Activated T-helper 2 cell treated with anti-CD3 and anti-CD28 coated beads, Interferon-gamma antibody, Interleukin-2, Interleukin-4, amounts not matched to agents 10 μg/mL and 5 μg/mL and 100 μg/mL, durations not matched to agents 14 hours and 24 hours and 36 hours (primary cell): Measurements from ENCODE around the gene SERPINB2. TPM values are rescaled to one million over a fixed set of nuclear protein-coding genes. Genes with fewer than 3 reads are reported as not detected.

Experiments used
- DNase-seq: peaks from one replicate; pipeline ENCODE4 v3.0.0; 2021; ENCODE audit warnings: low spot score
- H3K27ac Mint-ChIP-seq: one replicate; pipeline ENCODE4 v1.8.0; 2021; ENCODE audit warnings: mixed read lengths
- H3K27me3 Mint-ChIP-seq: one replicate; pipeline ENCODE4 v1.8.0; 2021; ENCODE audit warnings: low read depth, mixed read lengths
- H3K36me3 Mint-ChIP-seq: one replicate; pipeline ENCODE4 v1.8.0; 2021; ENCODE audit warnings: low read depth, mixed read lengths
- H3K4me1 Mint-ChIP-seq: one replicate; pipeline ENCODE4 v1.8.0; 2021; ENCODE audit warnings: low read depth, mixed read lengths
- H3K4me3 Mint-ChIP-seq: one replicate; pipeline ENCODE4 v1.8.0; 2021; ENCODE audit warnings: low read depth, mild to moderate bottlenecking, moderate library complexity, mixed read lengths
- H3K9me3 Mint-ChIP-seq: one replicate; pipeline ENCODE4 v1.8.0; 2021; ENCODE audit warnings: mixed read lengths
- intact Hi-C: fragments of 100-400 bp; cut with micrococcal nuclease; formaldehyde crosslinking; loops from one replicate; pipeline ENCODE4 v1.15.1; 2023
- total RNA-seq: library from RNA; stranded (reverse); gene quantifications from 2 replicates; pipeline ENCODE4 v1.2.3, GENCODE V29; 2022

The SERPINB2 gene
- total RNA-seq, 1 donor from 2014 or later, result not detected

DNA sequence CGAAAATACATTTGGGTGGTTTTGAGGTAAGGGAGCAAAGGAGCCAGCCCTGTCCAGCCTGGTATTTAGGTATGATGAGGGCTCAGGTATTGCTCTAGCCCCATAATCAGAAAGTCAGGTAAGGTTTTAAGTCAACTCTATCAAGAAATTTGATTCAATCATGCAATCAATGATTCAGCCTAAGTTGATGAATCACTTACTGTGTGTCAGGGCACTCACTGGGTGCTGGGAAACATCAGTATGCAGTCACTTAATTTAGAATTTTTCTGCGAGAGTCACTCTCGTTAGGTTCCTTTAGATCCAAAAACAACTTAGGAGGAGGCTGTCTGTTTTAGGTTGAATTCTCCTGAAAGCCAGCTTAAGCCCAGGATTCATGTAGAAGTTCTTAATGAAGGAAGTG is 17.7 kb upstream of the SERPINB2 start:
- H3K9me3 Mint-ChIP-seq, result no peaks in the 10 kb centered on the region
- no peak overlapping the region for H3K27ac Mint-ChIP-seq
- intact Hi-C loops, result no loop called here
- DNase-seq, result no peak
- no peak overlapping the region for H3K4me3 Mint-ChIP-seq
- H3K4me1 Mint-ChIP-seq, result no peaks in the 10 kb centered on the region
- H3K36me3 Mint-ChIP-seq, result no peaks in the 10 kb centered on the region
- H3K27me3 Mint-ChIP-seq, result peaks cover 2% of the 10 kb centered on the region

DNA sequence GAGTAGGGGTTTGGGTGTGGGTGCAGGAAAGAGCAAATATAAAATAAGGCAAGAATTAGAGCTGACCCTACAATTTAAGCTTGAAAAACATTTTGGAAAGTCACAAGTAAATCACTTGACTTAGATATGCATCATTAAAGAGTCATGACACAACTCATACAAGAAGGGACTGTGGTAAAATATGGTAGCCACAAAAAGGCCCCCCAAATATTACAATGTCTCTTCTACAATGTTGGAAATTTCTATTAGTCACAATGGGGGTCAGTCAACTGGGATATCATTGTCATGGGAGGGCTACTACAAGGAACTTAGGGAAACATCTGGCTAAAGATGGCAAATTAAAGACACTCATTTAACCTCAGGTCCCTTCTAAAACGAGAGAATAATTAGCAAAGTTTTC is 15.7 kb upstream of the SERPINB2 start:
- Mint-ChIP-seq H3K9me3 (no peaks in the 10 kb centered on the region), H3K36me3 (no peaks in the 10 kb centered on the region), H3K27ac (no peak overlapping the region), H3K4me3 (no peak overlapping the region), H3K27me3 (peaks cover 3% of the 10 kb centered on the region), H3K4me1 (no peaks in the 10 kb centered on the region)
- intact Hi-C loops, result no loop called here
- no peak for DNase-seq

DNA sequence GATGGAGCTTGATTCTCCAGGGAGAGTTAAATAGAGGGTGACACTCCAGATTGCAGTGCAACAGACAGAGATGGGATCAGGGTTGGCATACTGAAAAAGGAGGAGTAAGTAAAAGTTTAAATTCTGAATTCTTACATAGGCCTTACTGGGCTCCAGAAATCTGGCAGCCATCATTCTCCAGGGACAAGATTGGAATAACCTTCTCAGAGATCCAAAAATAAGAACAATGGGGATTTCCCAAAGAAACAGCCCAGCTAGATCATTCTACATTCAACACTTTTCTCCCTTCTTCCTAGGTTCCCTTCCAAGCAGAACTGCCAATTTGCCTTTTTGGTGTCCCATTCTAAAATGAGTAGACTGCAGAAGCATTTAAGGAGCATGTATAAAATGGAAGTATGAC is 14.9 kb upstream of the SERPINB2 start:
- Mint-ChIP-seq H3K36me3 (no peaks in the 10 kb centered on the region), H3K27me3 (peaks cover 3% of the 10 kb centered on the region), H3K4me1 (no peaks in the 10 kb centered on the region), H3K27ac (no peak overlapping the region), H3K9me3 (no peaks in the 10 kb centered on the region), H3K4me3 (no peak overlapping the region)
- DNase-seq, result no peak
- intact Hi-C loops, result no loop called here

DNA sequence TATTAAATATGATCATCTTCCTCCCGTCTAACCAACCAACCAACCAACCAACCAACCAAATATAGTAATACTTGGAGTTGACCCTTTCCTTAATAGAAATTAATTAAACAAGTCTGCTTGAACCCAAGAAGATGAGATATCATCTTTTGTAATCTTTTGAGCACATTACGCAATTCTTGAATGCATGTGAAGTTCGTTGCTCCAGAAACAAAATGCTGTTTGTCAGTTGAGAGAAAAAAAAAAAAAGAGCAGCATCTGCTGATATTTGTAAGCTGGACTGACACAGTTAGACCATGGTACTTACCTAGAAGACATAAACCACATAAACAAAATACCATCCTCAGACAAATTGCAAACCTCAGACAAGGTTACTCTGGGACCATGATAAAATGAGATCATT is 9.2 kb upstream of the SERPINB2 start:
- intact Hi-C loops, result no loop called here
- no peak overlapping the region for H3K4me3 Mint-ChIP-seq

DNA sequence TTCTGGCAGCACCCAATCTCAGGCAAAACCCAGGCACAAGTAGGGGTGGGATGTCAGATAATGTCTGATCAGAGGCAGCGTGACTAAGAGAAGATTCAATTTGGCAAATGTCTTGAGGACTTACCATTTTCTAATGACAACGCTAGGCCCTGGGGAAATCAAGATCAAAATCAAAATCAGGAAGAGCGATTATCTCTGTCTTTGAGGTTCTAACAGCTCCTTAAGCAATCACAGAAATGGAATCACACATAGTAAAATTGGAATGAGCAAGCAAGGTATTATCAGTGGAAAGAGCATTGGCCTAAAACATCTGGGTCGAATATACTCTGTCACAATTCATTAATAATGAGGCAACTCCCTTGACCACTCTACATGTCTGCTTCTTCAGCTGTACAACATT is 8.6 kb upstream of the SERPINB2 start:
- intact Hi-C loops, result no loop called here
- Mint-ChIP-seq H3K9me3 (no peaks in the 10 kb centered on the region), H3K4me3 (no peak overlapping the region), H3K27ac (no peak overlapping the region), H3K4me1 (peaks cover 10% of the 10 kb centered on the region), H3K27me3 (peaks cover 2% of the 10 kb centered on the region), H3K36me3 (no peaks in the 10 kb centered on the region)
- DNase-seq, result no peak

More for the DNA sequence above, 9.2 kb upstream of the SERPINB2 start:
- peaks cover 10% of the 10 kb centered on the region for H3K4me1 Mint-ChIP-seq
- H3K9me3 Mint-ChIP-seq, result no peaks in the 10 kb centered on the region
- peaks cover 3% of the 10 kb centered on the region for H3K27me3 Mint-ChIP-seq
- no peaks in the 10 kb centered on the region for H3K36me3 Mint-ChIP-seq
- no peak overlapping the region for H3K27ac Mint-ChIP-seq
- DNase-seq, result no peak

DNA sequence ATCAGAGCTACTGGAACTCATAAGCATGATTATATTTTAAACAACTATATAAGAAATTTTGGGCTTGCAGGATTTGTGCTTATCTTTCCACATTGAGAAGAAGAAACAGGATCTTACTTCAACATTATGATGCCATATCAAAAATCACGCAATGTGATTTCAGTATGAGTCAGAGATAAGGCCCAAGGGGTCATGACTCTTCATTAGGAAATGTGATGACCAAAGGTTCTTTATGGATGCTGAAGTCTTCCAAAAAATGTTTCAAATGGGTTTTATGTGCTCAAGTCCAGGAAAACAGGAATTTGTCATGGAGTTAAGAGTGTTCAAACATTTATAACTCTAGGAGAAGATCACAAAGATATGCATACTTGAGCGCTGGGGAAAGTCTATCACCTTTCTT is 7.8 kb upstream of the SERPINB2 start:
- Mint-ChIP-seq H3K27me3 (peaks cover 3% of the 10 kb centered on the region), H3K27ac (no peak overlapping the region), H3K4me1 (peaks cover 10% of the 10 kb centered on the region), H3K4me3 (no peak overlapping the region), H3K36me3 (no peaks in the 10 kb centered on the region), H3K9me3 (no peaks in the 10 kb centered on the region)
- no peak for DNase-seq
- intact Hi-C loops, result no loop called here

DNA sequence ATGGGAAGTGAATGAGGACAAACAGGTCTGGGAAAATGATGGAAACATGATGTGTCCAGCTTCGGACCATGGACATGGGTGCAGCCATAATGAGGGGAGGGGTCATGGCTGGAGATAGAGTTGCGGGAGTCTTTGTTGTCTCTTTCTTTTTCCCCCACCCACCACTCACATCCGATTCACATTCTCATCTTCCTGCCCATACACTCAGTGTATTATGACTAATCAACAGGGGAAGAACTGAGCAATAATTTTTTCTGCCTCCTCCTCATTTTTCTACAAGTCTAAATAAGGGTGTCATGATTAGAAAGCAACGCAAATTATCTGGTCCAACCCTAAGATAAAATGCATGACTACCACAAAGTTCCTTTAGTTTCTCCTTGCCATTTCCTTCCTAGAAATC is 5.7 kb upstream of the SERPINB2 start:
- no peaks in the 10 kb centered on the region for H3K9me3 Mint-ChIP-seq
- no peaks in the 10 kb centered on the region for H3K36me3 Mint-ChIP-seq
- H3K27ac Mint-ChIP-seq, result no peak overlapping the region
- H3K27me3 Mint-ChIP-seq, result peaks cover 4% of the 10 kb centered on the region
- H3K4me1 Mint-ChIP-seq, result peaks cover 10% of the 10 kb centered on the region
- no peak overlapping the region for H3K4me3 Mint-ChIP-seq
- intact Hi-C loops, result loop anchor here (1.0 to 2.0 kb wide), 2 partner anchors 49 to 69 kb away; no protein-coding TSS in a partner anchor
- DNase-seq, result no peak

DNA sequence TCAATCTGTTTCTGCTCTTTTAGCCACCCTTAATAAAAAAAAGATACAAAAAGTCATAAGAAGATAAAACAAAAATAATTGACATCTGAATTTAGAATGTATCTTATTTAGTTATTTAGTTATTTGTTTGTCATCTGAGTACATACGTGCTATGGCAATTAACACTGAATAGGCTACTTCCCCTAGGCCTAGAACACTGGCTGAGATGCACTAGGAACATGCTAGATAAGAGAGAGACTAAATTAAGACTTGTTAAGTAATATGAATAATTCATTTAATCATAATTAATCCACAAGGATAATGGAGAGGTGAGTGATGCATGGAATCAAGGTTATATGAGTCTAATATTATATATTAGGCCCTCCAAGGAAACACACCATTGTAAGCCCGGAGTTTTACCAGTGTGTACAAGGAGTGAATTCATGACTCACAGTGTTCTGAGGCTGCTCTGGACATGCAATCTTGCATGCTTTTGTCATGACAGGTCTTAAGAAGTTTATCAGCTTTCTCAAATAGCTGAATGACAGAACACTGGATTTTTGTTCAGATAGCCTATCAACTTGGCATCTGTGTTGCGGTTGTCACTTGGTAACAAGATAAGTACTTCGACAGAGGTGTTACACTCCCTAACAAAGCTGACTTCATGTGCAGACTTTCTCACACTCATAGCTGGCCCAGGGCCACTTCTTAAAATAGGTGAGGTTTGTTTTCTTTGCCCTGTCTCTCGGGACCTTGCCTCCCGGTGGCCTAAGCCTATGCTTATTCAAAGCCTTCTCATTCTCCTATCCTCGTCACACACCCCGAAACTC is 5.0 kb upstream of the SERPINB2 start:
- H3K36me3 Mint-ChIP-seq, result no peaks in the 10 kb centered on the region

DNA sequence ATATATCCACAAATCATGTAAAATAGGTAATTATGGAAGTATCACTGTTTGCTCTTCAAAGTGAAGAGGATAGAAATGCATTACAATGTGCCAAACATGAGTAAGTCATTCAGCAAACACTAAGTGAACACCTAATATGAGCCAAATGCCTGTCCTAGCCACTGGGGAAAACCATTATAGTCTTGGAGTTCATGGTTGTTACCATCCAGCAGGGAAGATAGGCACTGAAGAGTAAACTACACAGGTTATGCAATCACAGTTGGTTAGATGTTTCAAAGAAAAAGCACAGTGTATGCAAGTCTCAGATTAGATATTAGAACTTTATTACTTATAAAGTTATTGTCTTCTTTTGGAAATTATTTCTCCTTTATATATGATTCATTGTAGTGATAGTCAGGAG is 3.9 kb upstream of the SERPINB2 start:
- no peaks in the 10 kb centered on the region for H3K36me3 Mint-ChIP-seq
- no peak for DNase-seq
- no peak overlapping the region for H3K4me3 Mint-ChIP-seq
- peaks cover 8% of the 10 kb centered on the region for H3K27me3 Mint-ChIP-seq
- H3K27ac Mint-ChIP-seq, result no peak overlapping the region
- no peaks in the 10 kb centered on the region for H3K9me3 Mint-ChIP-seq
- intact Hi-C loops, result loop anchor here (2.0 kb wide), 1 partner anchor 51 kb away; no protein-coding TSS in a partner anchor
- peaks cover 14% of the 10 kb centered on the region for H3K4me1 Mint-ChIP-seq

More for the DNA sequence above, 5.0 kb upstream of the SERPINB2 start:
- Mint-ChIP-seq H3K9me3 (no peaks in the 10 kb centered on the region), H3K4me3 (no peak overlapping the region), H3K4me1 (peaks cover 13% of the 10 kb centered on the region), H3K27me3 (peaks cover 6% of the 10 kb centered on the region), H3K27ac (no peak overlapping the region)
- intact Hi-C loops, result loop anchor here (1.0 to 2.0 kb wide), 2 partner anchors 50 to 69 kb away; no protein-coding TSS in a partner anchor
- DNase-seq, result no peak

DNA sequence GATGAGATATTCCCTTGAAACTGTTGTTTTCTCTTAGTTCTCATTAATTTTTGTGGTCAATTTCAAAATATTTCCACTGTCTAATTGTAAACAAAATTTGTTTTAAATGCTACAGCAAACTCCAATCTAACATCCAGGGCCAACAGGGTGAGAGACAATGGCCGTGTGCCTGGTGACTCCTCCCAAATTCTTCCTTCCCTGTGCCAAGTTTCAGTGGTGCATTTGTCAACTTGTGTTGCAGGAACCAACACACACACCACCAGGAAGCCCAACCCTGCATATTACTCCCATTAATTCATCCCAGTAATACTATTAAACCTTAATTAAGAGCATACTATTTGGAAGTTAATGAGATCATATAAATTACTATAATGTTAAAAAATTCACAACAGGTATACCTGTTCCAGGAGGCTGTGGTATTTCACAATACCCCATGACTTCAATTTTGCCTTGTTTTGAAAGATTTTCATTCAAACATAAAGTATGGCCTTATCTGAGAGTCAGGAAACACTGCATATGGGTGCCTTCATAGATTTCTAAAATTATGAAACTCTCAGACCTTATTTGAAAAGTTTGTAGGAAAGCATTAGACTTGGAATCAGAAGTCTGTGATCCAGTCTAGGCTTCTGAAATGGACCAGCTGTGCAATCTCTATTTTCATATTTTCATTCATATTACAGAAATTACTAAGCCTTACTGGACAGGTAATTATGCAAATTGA is 1.1 kb downstream of the SERPINB2 start:
- Mint-ChIP-seq H3K27ac (no peak overlapping the region), H3K36me3 (no peaks in the 10 kb centered on the region), H3K27me3 (peaks cover 12% of the 10 kb centered on the region), H3K4me1 (peaks cover 4% of the 10 kb centered on the region), H3K4me3 (no peak overlapping the region), H3K9me3 (no peaks in the 10 kb centered on the region)
- DNase-seq, result no peak
- intact Hi-C loops, result loop anchor here (5.0 kb wide), 1 partner anchor 49 kb away; no protein-coding TSS in a partner anchor

DNA sequence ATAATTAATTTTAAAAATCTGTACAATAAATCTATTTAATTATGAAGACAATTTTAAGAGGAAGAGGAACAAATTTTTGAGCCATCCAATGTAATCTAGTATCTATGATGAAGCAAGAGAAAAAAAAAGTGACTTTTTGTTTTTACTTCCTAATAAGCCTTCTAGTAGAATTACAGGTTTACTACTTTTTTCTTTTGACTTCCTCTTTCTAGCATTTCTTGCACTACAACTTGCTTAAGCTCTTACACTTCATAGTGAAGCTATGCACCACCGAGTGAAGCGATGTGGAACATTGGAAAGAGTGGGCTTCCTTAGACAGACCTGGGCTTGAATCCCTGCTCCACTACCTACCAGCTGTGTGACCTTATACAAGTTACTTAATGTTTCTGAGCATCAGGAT is 2.1 kb downstream of the SERPINB2 start:
- Mint-ChIP-seq H3K4me1 (peaks cover 4% of the 10 kb centered on the region), H3K27ac (no peak overlapping the region), H3K4me3 (no peak overlapping the region), H3K9me3 (no peaks in the 10 kb centered on the region), H3K36me3 (no peaks in the 10 kb centered on the region), H3K27me3 (peaks cover 11% of the 10 kb centered on the region)
- DNase-seq, result no peak
- intact Hi-C loops, result loop anchor here (5.0 kb wide), 1 partner anchor 48 kb away; no protein-coding TSS in a partner anchor

DNA sequence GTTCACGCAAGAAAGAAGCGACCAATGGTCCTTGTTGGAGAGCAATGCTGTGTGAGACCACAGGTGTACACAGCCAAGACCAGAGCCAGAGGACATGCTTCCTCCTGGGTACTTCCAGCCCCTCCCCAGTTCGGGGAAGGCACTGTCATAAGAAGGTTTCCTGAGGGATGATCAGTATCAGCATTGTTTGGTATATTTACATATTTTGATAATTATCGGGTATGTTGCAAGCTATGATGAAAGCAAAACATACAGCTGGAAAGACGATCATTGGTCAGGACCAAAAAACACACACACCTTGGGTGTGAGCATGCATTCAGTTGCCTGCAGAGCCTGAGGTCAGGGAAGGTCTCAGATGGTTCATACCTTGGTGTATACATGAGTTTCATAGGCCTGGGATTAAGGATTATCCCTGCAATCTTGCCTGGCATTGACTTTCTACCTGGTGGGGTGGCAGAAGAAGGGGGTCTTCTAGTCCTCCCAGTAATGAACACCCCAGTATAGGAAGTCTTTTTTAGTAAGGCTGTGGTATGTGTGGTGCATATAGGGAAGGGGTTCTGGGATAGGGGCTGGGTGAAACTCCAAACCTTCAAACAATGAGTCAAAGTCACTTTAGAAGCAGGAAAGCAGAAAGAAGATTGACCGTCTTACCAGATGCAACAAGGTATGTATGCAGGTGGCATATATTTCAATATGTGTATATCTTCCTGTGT is 2.9 kb downstream of the SERPINB2 start:
- Mint-ChIP-seq H3K27ac (no peak overlapping the region), H3K27me3 (peaks cover 11% of the 10 kb centered on the region), H3K4me3 (no peak overlapping the region), H3K4me1 (peaks cover 4% of the 10 kb centered on the region), H3K9me3 (no peaks in the 10 kb centered on the region), H3K36me3 (no peaks in the 10 kb centered on the region)
- no peak for DNase-seq
- intact Hi-C loops, result no loop called here
